Dermis microvascular lymphatic vessel endothelial cell (primary cell): ENCODE data around the gene LRRTM3. TPM values are rescaled to one million over a fixed set of nuclear protein-coding genes. Genes with fewer than 3 reads are reported as not detected.

ENCODE experiments used
- DNase-seq, 2 donors: peaks; one replicate each; pipeline versions ENCODE4 v3.0.0 to v3.0.0-alpha.2; 2010; ENCODE audit warnings: low read depth in 2 of 2
- total RNA-seq: library from RNA; depleted of rRNA; stranded (reverse); fragments of >200 nt; gene quantifications from 2 replicates; pipeline ENCODE4 v1.2.1, GENCODE V29; 2014

The LRRTM3 gene
- total RNA-seq, 1 donor from 2014 or later: not detected

GRCh38 chr10:67115972-67116371, 190.1 kb downstream of the LRRTM3 start:
- DNase-seq: peak in 1 of 2 donors; percentile 0

- no peak for DNase-seq
These were observed 193.8 kb downstream of the LRRTM3 start for GRCh38 chr10:67119651-67120050.

GRCh38 chr10:67127441-67127840, 201.6 kb downstream of the LRRTM3 start:
- DNase-seq: no peak

GRCh38 chr10:67140641-67141040, 214.8 kb downstream of the LRRTM3 start:
- DNase-seq: no peak

- DNase-seq: no peak
These were observed 215.5 kb downstream of the LRRTM3 start for GRCh38 chr10:67141300-67141699.

GRCh38 chr10:67144530-67144929, 218.7 kb downstream of the LRRTM3 start:
- DNase-seq: no peak
